HG03558 (cell line): ENCODE measurements around the gene ZMYND8.

Experiments
- ATAC-seq: cut with Tn5 transposase; IDR thresholded peaks from one replicate; pipeline ENCODE4 v1.9.1; 2021; ENCODE audit warnings: moderate number of reproducible peaks; ENCODE audit not compliant: unreplicated experiment; ENCODE audit errors: extremely low read depth

The ZMYND8 gene

GRCh38 chr20:47354714-47355488, 1.6 kb downstream of the ZMYND8 start:
- no peak for ATAC-seq

DNA sequence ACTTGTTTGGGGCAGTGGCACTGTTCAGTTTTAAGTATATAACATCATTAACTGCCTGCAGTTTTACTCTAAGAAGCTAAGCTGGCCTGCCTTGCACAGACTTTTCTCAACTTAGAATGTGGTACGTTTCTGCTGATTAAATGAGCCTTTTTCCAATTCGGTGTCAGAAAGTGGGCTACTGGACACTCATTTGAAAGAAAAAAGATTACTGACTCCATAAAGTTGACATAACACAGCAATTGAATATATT, 2.1 kb downstream of the ZMYND8 start:
- ATAC-seq, result no peak

GRCh38 chr20:47353692-47354463, 2.6 kb downstream of the ZMYND8 start:
- no peak for ATAC-seq

DNA sequence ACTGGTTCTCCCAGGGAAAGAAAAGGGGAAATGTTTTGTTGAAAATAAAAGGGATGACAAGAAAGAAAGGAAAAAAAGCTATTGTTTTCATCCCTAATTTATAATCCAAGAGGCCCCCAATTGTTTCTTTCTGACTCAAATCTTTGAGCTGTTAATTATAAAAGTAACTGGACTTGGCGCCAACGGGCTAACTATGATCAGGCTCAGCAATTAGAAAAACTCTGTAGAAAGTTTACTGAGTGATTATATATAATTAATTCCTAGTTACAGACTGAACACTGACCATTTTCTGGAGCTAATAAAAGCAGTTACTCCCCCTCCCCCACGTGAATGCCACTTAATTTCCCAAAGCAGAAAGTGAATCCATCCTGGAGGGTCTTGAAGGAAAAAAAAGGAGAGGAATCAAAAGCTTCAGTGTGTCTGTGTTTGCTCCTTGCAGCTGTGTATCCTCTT, 3.2 kb downstream of the ZMYND8 start:
- no peak for ATAC-seq

- ATAC-seq, result no peak
These were observed 3.9 kb downstream of the ZMYND8 start for GRCh38 chr20:47352332-47353238.

GRCh38 chr20:47351643-47352331, 4.7 kb downstream of the ZMYND8 start:
- no peak for ATAC-seq

DNA sequence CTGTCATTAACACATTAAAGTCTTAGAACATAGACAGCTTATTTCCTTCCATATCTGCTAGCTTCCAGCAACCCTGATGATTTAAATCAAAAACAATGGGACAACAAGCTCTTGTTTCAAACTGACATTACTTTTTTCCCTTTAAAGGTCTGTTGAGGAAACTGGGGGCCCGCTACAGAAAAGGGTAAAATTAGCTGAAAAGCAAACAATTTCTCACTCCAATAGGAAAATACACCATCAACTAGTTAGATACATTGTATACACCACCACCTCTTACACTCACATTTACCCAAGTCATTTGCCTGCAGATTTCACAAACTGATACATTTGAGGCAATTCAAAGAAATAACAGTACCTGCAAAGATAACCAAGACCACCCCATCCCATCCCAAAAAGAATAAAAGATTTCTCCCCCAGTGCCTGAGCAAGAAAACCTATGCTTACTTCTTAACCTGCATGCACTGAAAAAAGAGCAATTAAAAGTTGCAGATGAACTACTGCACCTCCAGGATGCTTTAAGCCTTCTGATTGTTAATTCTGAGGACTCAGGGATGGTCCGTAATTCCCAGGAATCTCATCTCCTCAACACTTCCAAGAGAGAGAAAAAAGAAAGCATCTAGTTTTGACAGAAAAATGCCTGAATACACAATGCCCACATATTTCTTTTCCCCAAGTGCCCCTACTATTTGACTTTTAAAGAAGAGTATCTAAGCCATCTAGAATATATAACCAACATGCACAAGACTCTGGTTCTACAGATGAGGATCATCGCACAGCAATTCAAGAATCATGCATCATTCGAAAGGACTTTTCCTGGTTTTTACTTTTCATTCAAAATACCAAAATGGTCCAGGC, 5.6 kb downstream of the ZMYND8 start:
- ATAC-seq, result no peak

DNA sequence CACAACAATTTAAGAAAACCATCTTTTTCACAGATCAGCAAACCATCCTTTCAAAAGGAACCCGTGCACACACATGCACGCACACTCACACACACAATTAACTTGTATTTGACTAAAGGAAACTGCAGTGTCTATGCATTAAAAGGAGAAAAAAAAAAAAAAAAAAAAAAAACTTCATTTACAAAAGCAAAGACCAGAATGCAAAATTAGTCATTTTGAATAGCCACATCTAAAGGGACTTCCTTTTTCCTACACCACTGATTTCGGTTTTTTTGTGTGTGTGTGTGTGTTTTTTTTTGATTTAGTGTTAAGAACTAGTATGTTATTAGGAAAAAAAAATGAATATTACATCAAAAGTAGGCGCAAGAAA, 6.3 kb downstream of the ZMYND8 start:
- no peak for ATAC-seq

GRCh38 chr20:47349365-47350180, 6.9 kb downstream of the ZMYND8 start:
- no peak for ATAC-seq

- no peak for ATAC-seq
These were observed 7.9 kb downstream of the ZMYND8 start for GRCh38 chr20:47348539-47349142.

GRCh38 chr20:47347661-47348435, 8.7 kb downstream of the ZMYND8 start:
- no peak for ATAC-seq

DNA sequence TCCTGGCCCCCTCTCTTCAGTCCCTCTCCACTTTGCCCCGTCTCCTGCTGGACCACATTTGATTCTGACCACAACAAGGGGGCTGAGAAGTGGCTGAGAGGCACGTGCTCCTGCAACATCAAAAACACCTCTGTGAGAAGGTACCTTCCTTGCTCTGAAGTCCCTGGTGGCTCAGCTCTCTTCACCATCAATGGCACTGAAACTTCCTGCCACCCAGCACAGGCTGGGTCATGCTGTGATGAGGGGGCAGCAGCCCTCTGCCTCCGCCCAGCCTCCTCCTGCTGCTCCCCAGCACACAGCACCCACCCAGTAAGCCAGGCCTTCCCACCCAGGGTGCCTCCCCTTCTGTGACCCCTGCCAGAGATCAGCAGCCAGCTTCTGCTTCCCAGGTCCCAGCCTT, 10.3 kb downstream of the ZMYND8 start:
- ATAC-seq, result no peak

DNA sequence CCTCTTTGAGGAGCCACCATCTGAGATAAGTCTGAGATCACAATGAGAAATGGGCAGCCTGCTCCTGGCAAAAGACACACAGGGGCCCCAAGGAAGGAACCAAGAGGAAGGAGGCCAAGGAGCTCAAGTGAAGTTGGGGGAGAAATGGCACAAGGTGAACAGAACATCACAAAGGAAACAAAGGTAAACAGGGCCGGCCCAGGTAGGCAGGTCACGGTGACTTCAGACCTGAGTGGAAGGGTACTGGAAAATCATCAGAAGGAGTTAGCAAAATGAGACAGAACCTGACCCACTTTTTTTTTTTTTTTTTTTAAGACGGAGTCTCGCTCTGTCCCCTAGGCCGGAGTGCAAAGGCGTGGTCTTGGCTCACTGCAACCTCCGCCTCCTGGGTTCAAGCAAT, 11.3 kb downstream of the ZMYND8 start:
- ATAC-seq, result no peak

- ATAC-seq, result no peak
These were observed 13.5 kb downstream of the ZMYND8 start for GRCh38 chr20:47343007-47343472.

GRCh38 chr20:47338131-47338628, 18.3 kb downstream of the ZMYND8 start:
- no peak for ATAC-seq

DNA sequence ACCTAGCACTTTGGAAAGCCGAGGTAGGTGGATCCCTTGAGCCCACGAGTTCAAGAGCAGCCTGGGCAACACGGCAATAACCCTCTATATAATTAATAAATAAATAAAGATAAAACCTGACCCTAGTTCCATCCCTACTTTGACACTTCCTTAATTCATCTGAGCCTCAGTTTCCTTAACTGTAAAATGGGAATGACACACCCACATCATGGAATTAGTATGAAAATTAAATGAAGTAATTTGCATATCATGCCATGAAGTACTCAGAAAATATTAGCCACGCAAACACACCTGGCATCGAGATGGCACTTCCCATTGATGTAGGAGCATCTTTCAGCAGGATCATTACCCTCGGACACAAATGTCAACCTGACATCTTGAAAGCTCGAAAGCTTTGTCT, 19.1 kb downstream of the ZMYND8 start:
- no peak for ATAC-seq

- ATAC-seq, result no peak
These were observed 20.3 kb downstream of the ZMYND8 start for GRCh38 chr20:47336129-47336754.
